A549 (cell line): ENCODE measurements around the gene GGA1. TPM values are rescaled to one million over a fixed set of nuclear protein-coding genes. Genes with fewer than 3 reads are reported as not detected.

Experiments
- ATAC-seq, 2 experiments: fragments of 200-7000 bp in 1 of 2; fragments of >200 bp in 1 of 2; cut with Nextera tagmentation in 1 of 2; cut with Tn5 transposase in 1 of 2; 3 replicates each; pipeline versions ENCODE4 v1.8.0 to v1.9.1; 2018 to 2020; ENCODE audit warnings: mild to moderate bottlenecking in 1 of 2, moderate library complexity in 1 of 2
- CTCF ChIA-PET: fragments of 300-600 bp; sonication (Branson Sonifier 250); formaldehyde crosslinking; extraction: SDS; loops from one replicate; lab custom pipeline; 2021; ENCODE audit warnings: antibody characterized with exemption, inconsistent platforms; lab: Yijun Ruan, JAX
- POLR2A ChIA-PET: fragments of 350-600 bp; formaldehyde crosslinking; extraction: SDS; loops from one replicate; lab custom pipeline; 2021; ENCODE audit warnings: antibody characterized with exemption, inconsistent platforms; lab: Yijun Ruan, JAX
- DNase-seq, 2 experiments: peaks; one replicate each; pipeline versions ENCODE4 v3.0.0 to v3.0.0-alpha.2; 2011 to 2016; ENCODE audit warnings: low read depth in 1 of 2, low spot score in 1 of 2
- FAIRE-seq: peaks from 2 replicates; lab custom pipeline; 2011; peaks lifted over from hg19 to GRCh38; lab: Jason Lieb, UNC
- H3K27ac ChIP-seq, 2 experiments: fragments of >200 bp; sonication (Bioruptor Twin); formaldehyde crosslinking; 3 replicates each; pipeline ENCODE4 v1.5.1; 2016 to 2017
- H3K4me1 ChIP-seq: fragments of >200 bp; sonication (Bioruptor Twin); formaldehyde crosslinking; 3 replicates; pipeline ENCODE4 v1.6.1; 2016
- H3K4me2 ChIP-seq: fragments of >200 bp; sonication (Bioruptor Twin); formaldehyde crosslinking; 3 replicates; pipeline ENCODE4 v1.6.1; 2016
- H3K4me3 ChIP-seq: fragments of >200 bp; sonication (Bioruptor Twin); formaldehyde crosslinking; 3 replicates; pipeline ENCODE4 v1.5.1; 2016
- H3K9me3 ChIP-seq: fragments of >200 bp; sonication (Bioruptor Twin); formaldehyde crosslinking; 3 replicates; pipeline ENCODE4 v1.6.1; 2016
- CBX2 ChIP-seq: fragments of 200-600 bp; sonication (generic); IDR thresholded peaks from 2 replicates; pipeline ENCODE4 v1.6.1; 2016; ENCODE audit warnings: low read depth, mild to moderate bottlenecking, borderline replicate concordance
- CBX8 ChIP-seq: fragments of 200-600 bp; sonication (generic); IDR thresholded peaks from 2 replicates; pipeline ENCODE4 v1.6.1; 2016
- CEBPB ChIP-seq, 2 experiments: fragments of >200 bp in 1 of 2; sonication (Bioruptor Twin) in 1 of 2; formaldehyde crosslinking in 1 of 2; IDR thresholded peaks; 2 replicates each; pipeline ENCODE4 v1.6.1; 2012 to 2016
- EHMT2 ChIP-seq: fragments of 200-600 bp; sonication (generic); IDR thresholded peaks from 2 replicates; pipeline ENCODE4 v1.6.1; 2016; ENCODE audit warnings: antibody characterized with exemption, low read depth, mild to moderate bottlenecking, moderate library complexity
- GATA3 ChIP-seq: IDR thresholded peaks from 2 replicates; pipeline ENCODE4 v1.6.1; 2012; ENCODE audit warnings: borderline replicate concordance
- HDAC2 ChIP-seq: fragments of 200-600 bp; sonication (generic); IDR thresholded peaks from 2 replicates; pipeline ENCODE4 v1.6.1; 2016
- HOXA7 ChIP-seq: fragments of 250-450 bp; sonication (Bioruptor Pico); IDR thresholded peaks from 2 replicates; pipeline ENCODE4 v1.5.0; 2020; ENCODE audit warnings: mild to moderate bottlenecking, moderate library complexity
- HOXB13 ChIP-seq: fragments of 250-450 bp; sonication (Bioruptor Pico); IDR thresholded peaks from 2 replicates; pipeline ENCODE4 v1.5.0; 2020; ENCODE audit warnings: low read depth, mild to moderate bottlenecking, moderate library complexity
- JUN ChIP-seq, 2 experiments: fragments of >200 bp; sonication (Bioruptor Twin); formaldehyde crosslinking; IDR thresholded peaks; 2 replicates in 1 of 2; 3 replicates in 1 of 2; pipeline ENCODE4 v1.6.1; 2016 to 2017
- KDM5A ChIP-seq: fragments of 200-600 bp; sonication (generic); IDR thresholded peaks from 2 replicates; pipeline ENCODE4 v1.6.1; 2016; ENCODE audit warnings: antibody characterized with exemption, mild to moderate bottlenecking
- MAZ ChIP-seq: fragments of 150-350 bp; IDR thresholded peaks from 2 replicates; pipeline ENCODE4 v1.6.1; 2014; ENCODE audit warnings: antibody characterized with exemption, low read depth, low read length, borderline replicate concordance
- PHF8 ChIP-seq: fragments of 200-600 bp; sonication (generic); IDR thresholded peaks from 2 replicates; pipeline ENCODE4 v1.6.1; 2016; ENCODE audit warnings: low read depth, mild to moderate bottlenecking, antibody characterized with exemption, moderate library complexity, borderline replicate concordance
- RAD21 ChIP-seq, 2 experiments: fragments of >200 bp in 1 of 2; sonication (Bioruptor Twin) in 1 of 2; formaldehyde crosslinking in 1 of 2; IDR thresholded peaks in 1 of 2; conservative IDR thresholded peaks in 1 of 2; 2 replicates in 1 of 2; 3 replicates in 1 of 2; pipeline ENCODE4 v1.6.1; 2012 to 2018; ENCODE audit warnings: inconsistent platforms in 1 of 2
- RCOR1 ChIP-seq: fragments of 150-350 bp; IDR thresholded peaks from 2 replicates; pipeline ENCODE4 v1.6.1; 2014; ENCODE audit warnings: antibody characterized with exemption, low read length, low read depth
- RNF2 ChIP-seq: fragments of 200-600 bp; sonication (generic); IDR thresholded peaks from 2 replicates; pipeline ENCODE4 v1.6.1; 2016; ENCODE audit warnings: low read depth, mild to moderate bottlenecking, antibody characterized with exemption, moderate library complexity, borderline replicate concordance
- SMC3 ChIP-seq: fragments of >200 bp; sonication (Bioruptor Twin); formaldehyde crosslinking; IDR thresholded peaks from 3 replicates; pipeline ENCODE4 v1.6.1; 2018; ENCODE audit warnings: inconsistent platforms
- TP53 ChIP-seq: fragments of 250-450 bp; sonication (Bioruptor Pico); IDR thresholded peaks from 2 replicates; pipeline ENCODE4 v1.5.0; 2021; ENCODE audit warnings: mild to moderate bottlenecking, moderate library complexity
- ZFP36 ChIP-seq: fragments of 450-650 bp; IDR thresholded peaks from 2 replicates; pipeline ENCODE4 v1.6.1; 2014; ENCODE audit warnings: borderline replicate concordance; ENCODE audit not compliant: partially characterized antibody
- ZNF302 ChIP-seq: fragments of 250-450 bp; sonication (Bioruptor Pico); IDR thresholded peaks from 2 replicates; pipeline ENCODE4 v1.9.0; 2021; ENCODE audit warnings: inconsistent platforms, mild to moderate bottlenecking, moderate library complexity
- ZSCAN20 ChIP-seq: fragments of 250-450 bp; sonication (Bioruptor Pico); IDR thresholded peaks from 2 replicates; pipeline ENCODE4 v1.8.0; 2022; ENCODE audit warnings: mild to moderate bottlenecking, moderate library complexity
- WGBS: methylation state at CpG from one replicate; pipeline ENCODE4 v1.1.6; 2017; ENCODE audit errors: missing lambda C conversion rate; 5-methylcytosine and 5-hydroxymethylcytosine counted together
- polyA plus RNA-seq, 4 experiments: library from polyadenylated mRNA; depleted of rRNA in 3 of 4; stranded (reverse); fragments of >200 nt; fragmentation: RNase III in 1 of 4; extraction: RNeasy Plus Mini Kit Qiagen cat#74134 plus additional on column Dnase treatment in 1 of 4; gene quantifications; 2 replicates in 3 of 4; 3 replicates in 1 of 4; pipeline ENCODE4 v1.2.3, GENCODE V29; 2011 to 2017
- TF ChIP-seq, protein P1 (sequence below): fragments of >200 bp; sonication (Bioruptor Twin); formaldehyde crosslinking; IDR thresholded peaks from 3 replicates; pipeline ENCODE4 v1.6.1; 2016
- TF ChIP-seq, protein P2 (sequence below): fragments of >200 bp; sonication (Bioruptor Twin); formaldehyde crosslinking; IDR thresholded peaks from 2 replicates; pipeline ENCODE4 v1.6.1; 2016
- TF ChIP-seq, protein P3 (sequence below): fragments of >200 bp; sonication (Bioruptor Twin); formaldehyde crosslinking; IDR thresholded peaks from 3 replicates; pipeline ENCODE4 v1.5.1; 2016
- TF ChIP-seq, protein P4 (sequence below): fragments of 200-600 bp; sonication (generic); IDR thresholded peaks from 2 replicates; pipeline ENCODE4 v1.6.1; 2016; ENCODE audit warnings: antibody characterized with exemption, mild to moderate bottlenecking, moderate library complexity
- TF ChIP-seq, protein P5 (sequence below): IDR thresholded peaks from 2 replicates; pipeline ENCODE4 v1.6.1; 2012

The GGA1 gene
- polyA plus RNA-seq, 2 of the 4 experiments (the other 2 are of a cell fraction), result 22.0 to 26.1 TPM

DNA sequence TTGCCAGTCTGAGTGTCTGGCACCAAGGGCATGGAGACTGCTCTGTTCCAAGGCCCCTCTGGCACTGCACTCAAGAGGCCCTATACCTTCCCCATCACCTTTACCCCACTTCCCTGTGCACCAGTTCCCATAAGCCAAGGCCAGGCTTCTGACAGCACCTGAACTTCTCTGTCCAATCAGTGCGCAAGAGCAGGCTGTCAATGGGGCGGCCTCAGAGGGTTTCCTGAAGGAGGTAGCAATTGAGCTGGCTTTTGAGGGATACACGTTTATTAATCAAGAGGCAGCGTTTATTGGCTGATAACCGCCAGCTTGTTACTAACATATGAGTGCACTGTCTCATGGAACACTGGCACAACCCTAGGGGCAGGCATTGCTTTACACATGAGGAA lies 32.9 kb downstream of the GGA1 start:
- Histone ChIP-seq H3K9me3 (no peaks in the 10 kb centered on the region), H3K27ac (no peak overlapping the region)
- ChIA-PET POLR2A (no interaction called here), CTCF (interaction anchor here (0.9 to 7.1 kb wide), 12 partner anchors 11 to 300 kb away, joined by 3 to 152 read pairs (median 18); partner anchors contain the start of genes LGALS1, NOL12 and PDXP)
- no peak for ATAC-seq
- TF ChIP-seq, protein P1, sequence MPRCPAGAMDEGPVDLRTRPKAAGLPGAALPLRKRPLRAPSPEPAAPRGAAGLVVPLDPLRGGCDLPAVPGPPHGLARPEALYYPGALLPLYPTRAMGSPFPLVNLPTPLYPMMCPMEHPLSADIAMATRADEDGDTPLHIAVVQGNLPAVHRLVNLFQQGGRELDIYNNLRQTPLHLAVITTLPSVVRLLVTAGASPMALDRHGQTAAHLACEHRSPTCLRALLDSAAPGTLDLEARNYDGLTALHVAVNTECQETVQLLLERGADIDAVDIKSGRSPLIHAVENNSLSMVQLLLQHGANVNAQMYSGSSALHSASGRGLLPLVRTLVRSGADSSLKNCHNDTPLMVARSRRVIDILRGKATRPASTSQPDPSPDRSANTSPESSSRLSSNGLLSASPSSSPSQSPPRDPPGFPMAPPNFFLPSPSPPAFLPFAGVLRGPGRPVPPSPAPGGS, result no peak
- TF ChIP-seq ZSCAN20 (CRISPR knock-in tag) (no peak), KDM5A (no peak), HDAC2 (no peak), MAZ (no peak), CBX2 (no peak), JUN (IDR thresholded peaks at IDR 0.05) (no peak), TP53 (CRISPR knock-in tag) (no peak), HOXA7 (CRISPR knock-in tag) (no peak), RNF2 (no peak)
- TF ChIP-seq, protein P2, sequence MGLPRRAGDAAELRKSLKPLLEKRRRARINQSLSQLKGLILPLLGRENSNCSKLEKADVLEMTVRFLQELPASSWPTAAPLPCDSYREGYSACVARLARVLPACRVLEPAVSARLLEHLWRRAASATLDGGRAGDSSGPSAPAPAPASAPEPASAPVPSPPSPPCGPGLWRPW, result no peak
- TF ChIP-seq, all 56 proteins: peak for 0
- Histone ChIP-seq H3K4me1 (peaks cover 10% of the 10 kb centered on the region; the same call in 2 of the 3 replicates), H3K4me2 (no peak overlapping the region), H3K4me3 (no peak overlapping the region)
- DNase-seq (no peak), FAIRE-seq (no peak)
- WGBS, result 94% methylated on average over 2 of the region's 5 CpGs

DNA sequence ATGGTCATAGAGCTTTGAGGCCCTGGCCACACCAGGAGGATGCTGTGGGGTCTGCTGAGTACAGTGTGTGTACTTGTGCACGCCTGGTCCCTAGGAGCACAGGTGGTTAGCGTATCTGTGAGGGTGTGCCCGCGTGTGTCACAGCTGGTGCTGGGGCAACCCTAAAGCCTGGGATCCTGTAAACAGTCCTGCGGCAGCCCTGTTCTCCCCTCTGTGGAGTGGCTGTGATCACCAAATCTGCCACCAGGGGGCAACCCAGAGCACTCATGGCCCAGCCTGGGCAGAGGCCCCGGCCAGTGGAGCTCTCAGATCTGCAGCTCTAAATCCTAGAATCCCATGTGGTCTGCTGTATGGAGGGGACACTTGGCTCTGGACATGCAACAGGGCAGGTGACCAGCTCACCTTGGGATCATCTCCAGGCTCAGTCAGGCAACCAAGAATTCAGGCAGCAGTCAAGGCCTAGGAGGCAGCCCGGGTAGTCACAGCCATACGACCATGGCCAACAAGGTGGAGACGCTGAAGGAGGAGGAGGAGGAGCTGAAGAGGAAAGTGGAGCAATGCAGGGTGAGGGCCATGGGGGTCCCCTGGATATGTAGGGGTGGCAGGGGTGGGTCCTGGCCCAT lies 34.7 kb downstream of the GGA1 start:
- Histone ChIP-seq H3K4me1 (peaks cover 10% of the 10 kb centered on the region; the same call in 2 of the 3 replicates), H3K4me2 (no peak overlapping the region), H3K27ac (0 out of 6 replicates have a peak overlapping the region, but pooled peaks of 1 of the 2 experiments have one; percentile 26), H3K4me3 (no peak overlapping the region), H3K9me3 (no peaks in the 10 kb centered on the region)
- DNase-seq (peak; percentile 59 to 78), ATAC-seq (peak; percentile 79 to 92), FAIRE-seq (no peak)
- TF ChIP-seq GATA3 (no peak), RAD21 (conservative IDR thresholded peaks at IDR 0.05 in 1 of 2, IDR thresholded peaks at IDR 0.05 in 1 of 2) (peak; percentile 65 to 66), SMC3 (peak; percentile 79)
- TF ChIP-seq, protein P3, sequence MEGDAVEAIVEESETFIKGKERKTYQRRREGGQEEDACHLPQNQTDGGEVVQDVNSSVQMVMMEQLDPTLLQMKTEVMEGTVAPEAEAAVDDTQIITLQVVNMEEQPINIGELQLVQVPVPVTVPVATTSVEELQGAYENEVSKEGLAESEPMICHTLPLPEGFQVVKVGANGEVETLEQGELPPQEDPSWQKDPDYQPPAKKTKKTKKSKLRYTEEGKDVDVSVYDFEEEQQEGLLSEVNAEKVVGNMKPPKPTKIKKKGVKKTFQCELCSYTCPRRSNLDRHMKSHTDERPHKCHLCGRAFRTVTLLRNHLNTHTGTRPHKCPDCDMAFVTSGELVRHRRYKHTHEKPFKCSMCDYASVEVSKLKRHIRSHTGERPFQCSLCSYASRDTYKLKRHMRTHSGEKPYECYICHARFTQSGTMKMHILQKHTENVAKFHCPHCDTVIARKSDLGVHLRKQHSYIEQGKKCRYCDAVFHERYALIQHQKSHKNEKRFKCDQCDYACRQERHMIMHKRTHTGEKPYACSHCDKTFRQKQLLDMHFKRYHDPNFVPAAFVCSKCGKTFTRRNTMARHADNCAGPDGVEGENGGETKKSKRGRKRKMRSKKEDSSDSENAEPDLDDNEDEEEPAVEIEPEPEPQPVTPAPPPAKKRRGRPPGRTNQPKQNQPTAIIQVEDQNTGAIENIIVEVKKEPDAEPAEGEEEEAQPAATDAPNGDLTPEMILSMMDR, result peak; percentile 67
- ChIA-PET POLR2A (interaction anchor here (0.5 to 2.0 kb wide), 7 partner anchors 11 to 162 kb away, joined by 3 to 9 read pairs (median 4); partner anchors contain the start of genes GGA1 and PDXP), CTCF (interaction anchor here (0.5 to 7.1 kb wide), 46 partner anchors 11 to 892 kb away, joined by 3 to 152 read pairs (median 5); partner anchors contain the start of genes LGALS1, NOL12, PDXP and TRIOBP)
- WGBS, result 92% methylated on average over 3 of the region's 9 CpGs

DNA sequence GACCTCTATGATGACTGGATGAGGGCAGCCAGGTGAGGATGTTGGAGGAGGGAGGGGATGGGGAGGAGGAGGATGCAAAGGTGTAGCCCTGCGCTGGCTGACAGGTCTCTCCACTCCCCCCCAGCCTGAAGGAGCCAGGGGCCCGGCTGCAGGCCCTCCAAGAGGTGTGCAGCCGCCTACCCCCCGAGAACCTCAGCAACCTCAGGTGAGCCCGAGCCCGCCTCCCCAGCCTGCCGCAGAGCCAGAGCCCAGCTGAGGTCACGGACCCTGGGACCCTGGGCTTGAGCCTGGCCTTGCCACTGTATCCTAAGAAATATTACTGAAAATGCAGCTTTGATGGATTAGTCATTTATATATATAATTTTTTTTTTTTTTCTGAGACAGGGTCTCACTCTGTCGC lies 38.7 kb downstream of the GGA1 start:
- no peak for FAIRE-seq
- WGBS, result 100% methylated on average over 7 of the region's 9 CpGs
- CTCF ChIA-PET, result interaction anchor here (0.6 kb wide), 1 partner anchor 142 kb away, joined by 4 read pairs; no protein-coding TSS in a partner anchor

More for the DNA sequence above, 38.7 kb downstream of the GGA1 start:
- Histone ChIP-seq H3K27ac (no peak overlapping the region), H3K4me2 (no peak overlapping the region), H3K4me1 (no peaks in the 10 kb centered on the region), H3K4me3 (no peak overlapping the region), H3K9me3 (no peaks in the 10 kb centered on the region)
- POLR2A ChIA-PET, result no interaction called here
- ATAC-seq (no peak), DNase-seq (no peak)
- no peak for TF ChIP-seq ZNF302 (CRISPR knock-in tag)
- TF ChIP-seq KDM5A, result no peak
- TF ChIP-seq HOXB13 (CRISPR knock-in tag), result no peak
- TF ChIP-seq, protein P4, sequence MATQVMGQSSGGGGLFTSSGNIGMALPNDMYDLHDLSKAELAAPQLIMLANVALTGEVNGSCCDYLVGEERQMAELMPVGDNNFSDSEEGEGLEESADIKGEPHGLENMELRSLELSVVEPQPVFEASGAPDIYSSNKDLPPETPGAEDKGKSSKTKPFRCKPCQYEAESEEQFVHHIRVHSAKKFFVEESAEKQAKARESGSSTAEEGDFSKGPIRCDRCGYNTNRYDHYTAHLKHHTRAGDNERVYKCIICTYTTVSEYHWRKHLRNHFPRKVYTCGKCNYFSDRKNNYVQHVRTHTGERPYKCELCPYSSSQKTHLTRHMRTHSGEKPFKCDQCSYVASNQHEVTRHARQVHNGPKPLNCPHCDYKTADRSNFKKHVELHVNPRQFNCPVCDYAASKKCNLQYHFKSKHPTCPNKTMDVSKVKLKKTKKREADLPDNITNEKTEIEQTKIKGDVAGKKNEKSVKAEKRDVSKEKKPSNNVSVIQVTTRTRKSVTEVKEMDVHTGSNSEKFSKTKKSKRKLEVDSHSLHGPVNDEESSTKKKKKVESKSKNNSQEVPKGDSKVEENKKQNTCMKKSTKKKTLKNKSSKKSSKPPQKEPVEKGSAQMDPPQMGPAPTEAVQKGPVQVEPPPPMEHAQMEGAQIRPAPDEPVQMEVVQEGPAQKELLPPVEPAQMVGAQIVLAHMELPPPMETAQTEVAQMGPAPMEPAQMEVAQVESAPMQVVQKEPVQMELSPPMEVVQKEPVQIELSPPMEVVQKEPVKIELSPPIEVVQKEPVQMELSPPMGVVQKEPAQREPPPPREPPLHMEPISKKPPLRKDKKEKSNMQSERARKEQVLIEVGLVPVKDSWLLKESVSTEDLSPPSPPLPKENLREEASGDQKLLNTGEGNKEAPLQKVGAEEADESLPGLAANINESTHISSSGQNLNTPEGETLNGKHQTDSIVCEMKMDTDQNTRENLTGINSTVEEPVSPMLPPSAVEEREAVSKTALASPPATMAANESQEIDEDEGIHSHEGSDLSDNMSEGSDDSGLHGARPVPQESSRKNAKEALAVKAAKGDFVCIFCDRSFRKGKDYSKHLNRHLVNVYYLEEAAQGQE, result no peak
- no peak for TF ChIP-seq CEBPB (IDR thresholded peaks at IDR 0.05)
- TF ChIP-seq TP53 (CRISPR knock-in tag), result no peak
- no peak for TF ChIP-seq CBX2
- TF ChIP-seq ZFP36, result no peak
- no peak for TF ChIP-seq RCOR1
- no peak for TF ChIP-seq EHMT2
- no peak for TF ChIP-seq CBX8
- no peak for TF ChIP-seq PHF8
- TF ChIP-seq, protein P5, sequence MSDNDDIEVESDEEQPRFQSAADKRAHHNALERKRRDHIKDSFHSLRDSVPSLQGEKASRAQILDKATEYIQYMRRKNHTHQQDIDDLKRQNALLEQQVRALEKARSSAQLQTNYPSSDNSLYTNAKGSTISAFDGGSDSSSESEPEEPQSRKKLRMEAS, result no peak
- no peak for TF ChIP-seq HDAC2
- TF ChIP-seq GATA3, result no peak
